Endodermal cell (in vitro differentiated cells): ENCODE results near the gene LRRC49. TPM values are rescaled to one million over a fixed set of nuclear protein-coding genes. Genes with fewer than 3 reads are reported as not detected.

Experiments
- DNase-seq: peaks from one replicate; pipeline ENCODE4 v3.0.0-alpha.2; 2017
- H3K27ac ChIP-seq: 2 replicates; pipeline ENCODE4 v1.5.1; 2013; ENCODE audit warnings: mild to moderate bottlenecking, low read depth, low read length, moderate library complexity
- H3K27me3 ChIP-seq: 2 replicates; pipeline ENCODE4 v1.6.1; 2013; ENCODE audit warnings: mild to moderate bottlenecking, low read length, moderate library complexity; ENCODE audit not compliant: insufficient read depth, control insufficient read depth, poor library complexity, severe bottlenecking
- H3K36me3 ChIP-seq: 2 replicates; pipeline ENCODE4 v1.7.0; 2013; ENCODE audit warnings: mild to moderate bottlenecking, low read length, moderate library complexity; ENCODE audit not compliant: control insufficient read depth, insufficient read depth
- H3K4me1 ChIP-seq: one replicate; pipeline ENCODE4 v1.7.0; 2013; ENCODE audit warnings: low read length; ENCODE audit not compliant: control insufficient read depth, insufficient read depth
- H3K4me3 ChIP-seq: 2 replicates; pipeline ENCODE4 v1.5.1; 2013; ENCODE audit warnings: mild to moderate bottlenecking, low read length, moderate library complexity
- H3K9ac ChIP-seq: 2 replicates; pipeline ENCODE4 v1.6.1; 2013; ENCODE audit warnings: mild to moderate bottlenecking, low read length, moderate library complexity; ENCODE audit not compliant: poor library complexity, severe bottlenecking; ENCODE audit errors: extremely low read depth
- H3K9me3 ChIP-seq: 2 replicates; pipeline ENCODE4 v1.6.1; 2013; ENCODE audit warnings: mild to moderate bottlenecking, low read length, moderate library complexity; ENCODE audit not compliant: control insufficient read depth
- H3K27ac Mint-ChIP-seq: 2 replicates; pipeline ENCODE4 v1.8.0; 2020; ENCODE audit warnings: mixed read lengths
- H3K27me3 Mint-ChIP-seq: 2 replicates; pipeline ENCODE4 v1.8.0; 2021; ENCODE audit warnings: mild to moderate bottlenecking, mixed read lengths; ENCODE audit not compliant: insufficient read depth
- H3K36me3 Mint-ChIP-seq: 2 replicates; pipeline ENCODE4 v1.8.0; 2020; ENCODE audit warnings: low read depth, mixed read lengths
- H3K4me1 Mint-ChIP-seq: 2 replicates; pipeline ENCODE4 v1.8.0; 2020; ENCODE audit warnings: mixed read lengths
- H3K4me3 Mint-ChIP-seq: 2 replicates; pipeline ENCODE4 v1.8.0; 2020; ENCODE audit warnings: mild to moderate bottlenecking, moderate library complexity, mixed read lengths
- H3K9me3 Mint-ChIP-seq: 2 replicates; pipeline ENCODE4 v1.8.0; 2020; ENCODE audit warnings: mild to moderate bottlenecking, mixed read lengths
- CTCF ChIP-seq: fragments of 200-600 bp; sonication (generic); conservative IDR thresholded peaks from 2 replicates; pipeline ENCODE4 v1.5.0; 2021; ENCODE audit warnings: antibody characterized with exemption, mild to moderate bottlenecking
- WGBS, 2 experiments: methylation state at CpG; one replicate each; pipeline versions ENCODE4 v1.1.5 to v1.1.7; 2013; ENCODE audit warnings: missing lambda C conversion rate in 2 of 2, mixed read lengths in 1 of 2; ENCODE audit not compliant: insufficient coverage in 1 of 2, insufficient read length in 1 of 2; 5-methylcytosine and 5-hydroxymethylcytosine counted together
- total RNA-seq, 2 donors: library from RNA; stranded (reverse); fragmentation: NEBNext Ultra II Directional in 1 of 2; extraction: Animal tissue kit (Norgen Biotek cat#: 25700) in 1 of 2; gene quantifications; 2 replicates in 1 of 2; 3 replicates in 1 of 2; pipeline ENCODE4 v1.2.1, GENCODE V29; 2021

The LRRC49 gene
- total RNA-seq, 2 donors from 2014 or later = 6.6 to 10.7 TPM

- Mint-ChIP-seq H3K36me3 (peaks cover 25% of the 10 kb centered on the region), H3K27me3 (no peaks in the 10 kb centered on the region), H3K4me1 (no peaks in the 10 kb centered on the region), H3K9me3 (peaks cover 27% of the 10 kb centered on the region), H3K4me3 (no peak overlapping the region), H3K27ac (no peak overlapping the region)
- Histone ChIP-seq H3K9ac (no peak overlapping the region), H3K27me3 (no peaks in the 10 kb centered on the region), H3K36me3 (no peaks in the 10 kb centered on the region), H3K4me3 (no peak overlapping the region), H3K9me3 (peaks cover 27% of the 10 kb centered on the region), H3K27ac (no peak overlapping the region), H3K4me1 (no peaks in the 10 kb centered on the region)
- no peak for TF ChIP-seq CTCF
- DNase-seq = no peak
- WGBS, 2 experiments = 92 to 93% methylated on average over 4 to 5 of the region's 5 CpGs
These were observed 102.9 kb downstream of the LRRC49 start for GRCh38 chr15:70995383-70995970.

- Histone ChIP-seq H3K27me3 (no peaks in the 10 kb centered on the region), H3K4me3 (no peak overlapping the region), H3K9ac (no peak overlapping the region), H3K27ac (no peak overlapping the region), H3K9me3 (peaks cover under 1% of the 10 kb centered on the region), H3K4me1 (no peaks in the 10 kb centered on the region), H3K36me3 (no peaks in the 10 kb centered on the region)
- Mint-ChIP-seq H3K27me3 (no peaks in the 10 kb centered on the region), H3K36me3 (peaks cover 10% of the 10 kb centered on the region), H3K4me1 (no peaks in the 10 kb centered on the region), H3K9me3 (peaks cover 8% of the 10 kb centered on the region), H3K27ac (no peak overlapping the region), H3K4me3 (no peak overlapping the region)
- no peak for TF ChIP-seq CTCF
- no peak for DNase-seq
These were observed 105.7 kb downstream of the LRRC49 start for GRCh38 chr15:70998319-70998718.

- no peak for DNase-seq
- H3K4me3 Mint-ChIP-seq = no peak overlapping the region
- no peak for TF ChIP-seq CTCF
- Histone ChIP-seq H3K9me3 (no peaks in the 10 kb centered on the region), H3K36me3 (no peaks in the 10 kb centered on the region), H3K27ac (no peak overlapping the region), H3K9ac (no peak overlapping the region), H3K4me1 (no peaks in the 10 kb centered on the region), H3K4me3 (no peak overlapping the region), H3K27me3 (no peaks in the 10 kb centered on the region)
- peaks cover 8% of the 10 kb centered on the region for H3K36me3 Mint-ChIP-seq
- H3K4me1 Mint-ChIP-seq = no peaks in the 10 kb centered on the region
- 91% methylated on average over 1 of the region's 1 CpG; no CpG with 5 or more reads in 1 of the 2 experiments for WGBS, 2 experiments
- peaks cover 7% of the 10 kb centered on the region for H3K9me3 Mint-ChIP-seq
- H3K27me3 Mint-ChIP-seq = no peaks in the 10 kb centered on the region
- H3K27ac Mint-ChIP-seq = no peak overlapping the region
These were observed 109.7 kb downstream of the LRRC49 start for GRCh38 chr15:71002316-71002715.
